T47D (cell line): ENCODE results near the gene CNGB1.
"Not testable (repeated sequence)": the region's sequence is repeated elsewhere in the genome, so short reads cannot be mapped to it uniquely, and the experiment has no call there.

Experiments used
- DNase-seq, 2 experiments: peaks; one replicate each; pipeline versions ENCODE4 v3.0.0 to v3.0.0-alpha.2; 2011 to 2012; ENCODE audit warnings: low read depth in 1 of 2, low spot score in 1 of 2
- JUND ChIP-seq: IDR thresholded peaks from 2 replicates; pipeline ENCODE4 v1.6.1; 2012; ENCODE audit warnings: low read depth
- in situ Hi-C: cut with HindIII; loops from 2 replicates; pipeline ENCODE4 v1.10.0; 2016; ENCODE audit warnings: low sequenced_read_pairs, low pct_unique_long_range_greater_than_20kb

The CNGB1 gene

GRCh38 chr16:57884655-57885133, 86.2 kb downstream of the CNGB1 start:
- no peak for TF ChIP-seq JUND
- in situ Hi-C loops = no loop called here
- DNase-seq = no peak

GRCh38 chr16:57883953-57884654, 86.8 kb downstream of the CNGB1 start:
- in situ Hi-C loops = no loop called here
- no peak for DNase-seq
- TF ChIP-seq JUND = no peak

- TF ChIP-seq JUND = no peak
- DNase-seq = no peak
- in situ Hi-C loops = no loop called here
Observed at GRCh38 chr16:57883480-57883879, 87.4 kb downstream of the CNGB1 start.

- in situ Hi-C loops = no loop called here
- no peak for DNase-seq
- TF ChIP-seq JUND = no peak
Observed at GRCh38 chr16:57882792-57883191, 88.1 kb downstream of the CNGB1 start.

GRCh38 chr16:57882206-57882605, 88.7 kb downstream of the CNGB1 start:
- no peak for TF ChIP-seq JUND
- in situ Hi-C loops = no loop called here
- no peak for DNase-seq

- no peak for DNase-seq
- in situ Hi-C loops = no loop called here
- TF ChIP-seq JUND = no peak
Observed at GRCh38 chr16:57878586-57878985, 92.3 kb downstream of the CNGB1 start.

- no peak for TF ChIP-seq JUND
- no peak for DNase-seq
- in situ Hi-C loops = no loop called here
Observed at GRCh38 chr16:57876210-57876609, 94.7 kb downstream of the CNGB1 start.

- TF ChIP-seq JUND = no peak
- DNase-seq = no peak
- in situ Hi-C loops = no loop called here
Observed at GRCh38 chr16:57875347-57875746, 95.6 kb downstream of the CNGB1 start.

GRCh38 chr16:57873218-57873617, 97.7 kb downstream of the CNGB1 start:
- in situ Hi-C loops = no loop called here
- DNase-seq = no peak
- no peak for TF ChIP-seq JUND

- DNase-seq, in situ Hi-C loops: not testable (repeated sequence)
Observed at GRCh38 chr16:57872764-57873163, 98.2 kb downstream of the CNGB1 start.

GRCh38 chr16:57871456-57871855, 99.5 kb downstream of the CNGB1 start:
- no peak for DNase-seq
- TF ChIP-seq JUND = no peak
- in situ Hi-C loops = no loop called here

GRCh38 chr16:57870753-57871454, 100.0 kb downstream of the CNGB1 start:
- no peak for TF ChIP-seq JUND
- in situ Hi-C loops = no loop called here

GRCh38 chr16:57868913-57869520, 101.9 kb downstream of the CNGB1 start:
- TF ChIP-seq JUND = no peak
- in situ Hi-C loops = no loop called here
- no peak for DNase-seq

More at GRCh38 chr16:57870753-57871454, 100.0 kb downstream of the CNGB1 start:
- no peak for DNase-seq
